Progenitor cell of endocrine pancreas (in vitro differentiated cells): Measurements from ENCODE around the gene CDC37. TPM values are rescaled to one million over a fixed set of nuclear protein-coding genes. Genes with fewer than 3 reads are reported as not detected.

ENCODE experiments used
- DNase-seq: peaks from one replicate; pipeline ENCODE4 v3.0.0; 2021; ENCODE audit warnings: low spot score; ENCODE audit not compliant: unreplicated experiment
- H3K27ac Mint-ChIP-seq: 2 replicates; pipeline ENCODE4 v1.8.0; 2021; ENCODE audit warnings: mild to moderate bottlenecking, moderate library complexity, mixed read lengths
- H3K27me3 Mint-ChIP-seq: 2 replicates; pipeline ENCODE4 v1.8.0; 2021; ENCODE audit warnings: mixed read lengths
- H3K36me3 Mint-ChIP-seq: 2 replicates; pipeline ENCODE4 v1.8.0; 2022; ENCODE audit warnings: mixed read lengths; ENCODE audit not compliant: insufficient read depth
- H3K4me1 Mint-ChIP-seq: 2 replicates; pipeline ENCODE4 v1.8.0; 2021; ENCODE audit warnings: low read depth, mixed read lengths
- H3K4me3 Mint-ChIP-seq: 2 replicates; pipeline ENCODE4 v1.8.0; 2021; ENCODE audit warnings: low read depth, mild to moderate bottlenecking, moderate library complexity, mixed read lengths
- H3K9me3 Mint-ChIP-seq: 2 replicates; pipeline ENCODE4 v1.8.0; 2021; ENCODE audit warnings: low read depth, mixed read lengths
- CTCF ChIP-seq: fragments of 200-600 bp; sonication (generic); IDR thresholded peaks from one replicate; pipeline ENCODE4 v1.5.0; 2021; ENCODE audit warnings: antibody characterized with exemption, mild to moderate bottlenecking; ENCODE audit not compliant: unreplicated experiment
- total RNA-seq: library from RNA; stranded (reverse); gene quantifications from 2 replicates; pipeline ENCODE4 v1.2.1, GENCODE V29; 2021

The CDC37 gene
- total RNA-seq, 1 donor from 2014 or later = 149 TPM

GRCh38 chr19:10422046-10422461 is 18.7 kb upstream of the CDC37 start:
- H3K9me3 Mint-ChIP-seq = no peaks in the 10 kb centered on the region
- no peak overlapping the region for H3K27ac Mint-ChIP-seq
- H3K4me1 Mint-ChIP-seq = peaks cover 8% of the 10 kb centered on the region
- TF ChIP-seq CTCF = no peak
- H3K36me3 Mint-ChIP-seq = no peaks in the 10 kb centered on the region
- no peak overlapping the region for H3K4me3 Mint-ChIP-seq
- peaks cover 84% of the 10 kb centered on the region for H3K27me3 Mint-ChIP-seq
- no peak for DNase-seq

- Mint-ChIP-seq H3K4me3 (no peak overlapping the region), H3K4me1 (peaks cover 8% of the 10 kb centered on the region), H3K9me3 (no peaks in the 10 kb centered on the region), H3K36me3 (no peaks in the 10 kb centered on the region), H3K27me3 (peaks cover 84% of the 10 kb centered on the region), H3K27ac (no peak overlapping the region)
- TF ChIP-seq CTCF = no peak
- DNase-seq = no peak
These were observed 18.1 kb upstream of the CDC37 start for GRCh38 chr19:10421240-10422045.

- no peak for DNase-seq
- Mint-ChIP-seq H3K4me3 (peak within 1 kb of the TSS; percentile 51), H3K4me1 (peaks cover 8% of the 10 kb centered on the region), H3K36me3 (no peaks in the 10 kb centered on the region), H3K27ac (no peak within 1 kb of the TSS), H3K27me3 (peaks cover 85% of the 10 kb centered on the region), H3K9me3 (no peaks in the 10 kb centered on the region)
- TF ChIP-seq CTCF = peak; percentile 51
These were observed 17.3 kb upstream of the CDC37 start, which contains the start of gene PDE4A for GRCh38 chr19:10420444-10421239. TSS of gene PDE4A (plus strand) at chr19:10420538. CDS start at chr19:10420765, 227 bp downstream.

- no peak for TF ChIP-seq CTCF
- Mint-ChIP-seq H3K27ac (no peak overlapping the region), H3K9me3 (no peaks in the 10 kb centered on the region), H3K4me3 (peak overlapping the region; percentile 51), H3K4me1 (peaks cover 8% of the 10 kb centered on the region), H3K36me3 (no peaks in the 10 kb centered on the region), H3K27me3 (peaks cover 85% of the 10 kb centered on the region)
- no peak for DNase-seq
These were observed 16.5 kb upstream of the CDC37 start for GRCh38 chr19:10419646-10420443.

GRCh38 chr19:10419200-10419645 is 15.9 kb upstream of the CDC37 start:
- H3K27ac Mint-ChIP-seq = no peak overlapping the region
- peaks cover 80% of the 10 kb centered on the region for H3K27me3 Mint-ChIP-seq
- no peak overlapping the region for H3K4me3 Mint-ChIP-seq
- no peaks in the 10 kb centered on the region for H3K36me3 Mint-ChIP-seq
- DNase-seq = no peak
- no peak for TF ChIP-seq CTCF
- H3K9me3 Mint-ChIP-seq = no peaks in the 10 kb centered on the region
- peaks cover 8% of the 10 kb centered on the region for H3K4me1 Mint-ChIP-seq
